SK-N-SH (cell line): ENCODE results near the gene EPM2A. TPM values are rescaled to one million over a fixed set of nuclear protein-coding genes. Genes with fewer than 3 reads are reported as not detected.

Source experiments
- CTCF ChIA-PET: fragments of 300-600, 350-600 bp; formaldehyde crosslinking; extraction: SDS; loops from one replicate; lab custom pipeline; 2021; lab: Yijun Ruan, JAX
- POLR2A ChIA-PET: fragments of 350-600 bp; sonication (Branson Sonifier 250); formaldehyde crosslinking; extraction: SDS; loops from one replicate; lab custom pipeline; 2020; ENCODE audit warnings: antibody characterized with exemption, inconsistent platforms; lab: Yijun Ruan, JAX
- DNase-seq: peaks from one replicate; pipeline ENCODE4 v3.0.0; 2012
- H2AFZ ChIP-seq: fragments of 200-600 bp; sonication (generic); 2 replicates; pipeline ENCODE4 v1.8.1; 2016; ENCODE audit warnings: antibody characterized with exemption, mild to moderate bottlenecking, low read depth
- H3F3A ChIP-seq: fragments of 200-600 bp; sonication (generic); replicated peaks from 2 replicates; pipeline ENCODE3; 2016; ENCODE audit warnings: antibody characterized with exemption, mild to moderate bottlenecking; ENCODE audit not compliant: insufficient read depth
- H3K27ac ChIP-seq, 2 experiments: fragments of 200-500 bp in 1 of 2; fragments of 200-600 bp in 1 of 2; sonication (Bioruptor generic) in 1 of 2; sonication (generic), shearing (Covaris generic) in 1 of 2; 2 replicates each; pipeline versions ENCODE4 v1.5.1 to v1.6.1; 2014 to 2016; ENCODE audit warnings: low read depth in 2 of 2, inconsistent platforms in 1 of 2, low read length in 1 of 2, mild to moderate bottlenecking in 1 of 2, mixed read lengths in 1 of 2
- H3K27me3 ChIP-seq: fragments of 200-600 bp; sonication (generic), shearing (Covaris generic); 2 replicates; pipeline ENCODE4 v1.6.1; 2016; ENCODE audit warnings: mixed run types; ENCODE audit not compliant: insufficient read depth
- H3K36me3 ChIP-seq, 2 experiments: fragments of 200-500 bp in 1 of 2; fragments of 200-600 bp in 1 of 2; sonication (Bioruptor generic) in 1 of 2; sonication (generic) in 1 of 2; replicated peaks in 1 of 2; 2 replicates each; pipeline versions ENCODE3 to v1.5.1; 2014 to 2016; ENCODE audit warnings: low read length in 1 of 2, mild to moderate bottlenecking in 1 of 2; ENCODE audit not compliant: insufficient read depth in 2 of 2, control insufficient read depth in 1 of 2
- H3K4me1 ChIP-seq, 2 experiments: fragments of 200-500 bp in 1 of 2; fragments of 200-600 bp in 1 of 2; sonication (Bioruptor generic) in 1 of 2; sonication (generic), shearing (Covaris generic) in 1 of 2; 2 replicates each; pipeline versions ENCODE4 v1.5.1 to v1.6.1; 2014 to 2016; ENCODE audit warnings: low read depth in 1 of 2, low read length in 1 of 2, mixed run types in 1 of 2; ENCODE audit not compliant: insufficient read depth in 2 of 2, control insufficient read depth in 1 of 2
- H3K4me2 ChIP-seq: fragments of 200-600 bp; sonication (generic), shearing (Covaris generic); 2 replicates; pipeline ENCODE4 v1.6.1; 2017; ENCODE audit warnings: mixed run types
- H3K4me3 ChIP-seq, 2 experiments: fragments of 200-500 bp in 1 of 2; fragments of 200-600 bp in 1 of 2; sonication (Bioruptor generic) in 1 of 2; sonication (generic), shearing (Covaris generic) in 1 of 2; 2 replicates each; pipeline versions ENCODE4 v1.5.1 to v1.8.1; 2014 to 2016; ENCODE audit warnings: low read depth in 2 of 2, inconsistent platforms in 1 of 2, low read length in 1 of 2, mild to moderate bottlenecking in 1 of 2, mixed read lengths in 1 of 2, moderate library complexity in 1 of 2
- H3K79me2 ChIP-seq: fragments of 200-600 bp; sonication (generic); 2 replicates; pipeline ENCODE4 v1.8.1; 2017; ENCODE audit warnings: mild to moderate bottlenecking; ENCODE audit not compliant: insufficient read depth
- H3K9ac ChIP-seq: fragments of 200-600 bp; sonication (generic); 2 replicates; pipeline ENCODE4 v1.6.1; 2017; ENCODE audit warnings: mixed run types
- H3K9me2 ChIP-seq: fragments of 200-600 bp; sonication (generic); 2 replicates; pipeline ENCODE4 v1.6.1; 2017; ENCODE audit warnings: mixed run types
- H3K9me3 ChIP-seq: fragments of 200-600 bp; sonication (generic); 2 replicates; pipeline ENCODE4 v1.6.1; 2017; ENCODE audit warnings: mixed run types, mild to moderate bottlenecking, moderate library complexity
- H4K20me1 ChIP-seq: fragments of 200-600 bp; sonication (generic); 2 replicates; pipeline ENCODE4 v1.6.1; 2017; ENCODE audit warnings: mild to moderate bottlenecking, mixed run types; ENCODE audit not compliant: insufficient read depth
- CHD2 ChIP-seq: fragments of 150-350 bp; IDR thresholded peaks from 2 replicates; pipeline ENCODE4 v1.6.1; 2018; ENCODE audit warnings: low read length; ENCODE audit not compliant: partially characterized antibody
- CTCF ChIP-seq: fragments of 200-600 bp; sonication (generic); IDR thresholded peaks from 2 replicates; pipeline ENCODE4 v1.6.1; 2017; ENCODE audit warnings: antibody characterized with exemption, mild to moderate bottlenecking, moderate library complexity
- ELF1 ChIP-seq: IDR thresholded peaks from 2 replicates; pipeline ENCODE4 v1.4.0; 2012
- EP300 ChIP-seq, 2 experiments: IDR thresholded peaks; 2 replicates each; pipeline versions ENCODE4 v1.4.0 to v1.6.1; 2012; ENCODE audit warnings: borderline replicate concordance in 1 of 2, low read depth in 1 of 2, low read length in 1 of 2
- FOSL2 ChIP-seq: IDR thresholded peaks from 2 replicates; pipeline ENCODE4 v1.4.0; 2012; ENCODE audit warnings: low read depth, mild to moderate bottlenecking, moderate library complexity, borderline replicate concordance
- GABPA ChIP-seq: IDR thresholded peaks from 2 replicates; pipeline ENCODE4 v1.4.0; 2012; ENCODE audit warnings: low read depth, mild to moderate bottlenecking
- GATA2 ChIP-seq: sonication (generic); formaldehyde crosslinking; IDR thresholded peaks from 2 replicates; pipeline ENCODE4 v1.5.0; 2020; ENCODE audit warnings: mild to moderate bottlenecking, missing genetic modification reagents
- JUND ChIP-seq: IDR thresholded peaks from 2 replicates; pipeline ENCODE4 v1.4.0; 2012
- MXI1 ChIP-seq: IDR thresholded peaks from 2 replicates; pipeline ENCODE4 v1.6.1; 2012; ENCODE audit warnings: mild to moderate bottlenecking, low read depth, low read length, improper control_type of control experiment
- RAD21 ChIP-seq: IDR thresholded peaks from 2 replicates; pipeline ENCODE4 v1.6.1; 2012; ENCODE audit warnings: mild to moderate bottlenecking, low read length
- RCOR1 ChIP-seq: fragments of 150-350 bp; IDR thresholded peaks from 2 replicates; pipeline ENCODE4 v1.6.1; 2017; ENCODE audit warnings: antibody characterized with exemption, low read length
- RFX5 ChIP-seq: IDR thresholded peaks from 2 replicates; pipeline ENCODE4 v1.6.1; 2012; ENCODE audit warnings: mild to moderate bottlenecking, improper control_type of control experiment, low read length
- SMC3 ChIP-seq: IDR thresholded peaks from 2 replicates; pipeline ENCODE4 v1.6.1; 2012; ENCODE audit warnings: low read depth, low read length, improper control_type of control experiment
- TAF1 ChIP-seq: IDR thresholded peaks from 2 replicates; pipeline ENCODE4 v1.6.1; 2012; ENCODE audit warnings: low read depth, mild to moderate bottlenecking, low read length, moderate library complexity, borderline replicate concordance
- TCF12 ChIP-seq: IDR thresholded peaks from 2 replicates; pipeline ENCODE4 v1.4.0; 2012
- ZBTB33 ChIP-seq: IDR thresholded peaks from 2 replicates; pipeline ENCODE4 v1.4.0; 2012; ENCODE audit warnings: low read depth, borderline replicate concordance
- WGBS: methylation state at CpG from one replicate; pipeline ENCODE4 v1.1.6; 2017; ENCODE audit warnings: low lambda C conversion rate; 5-methylcytosine and 5-hydroxymethylcytosine counted together
- polyA plus RNA-seq, 3 experiments: library from polyadenylated mRNA; depleted of rRNA; stranded (reverse); fragments of >200 nt; gene quantifications; 2 replicates each; pipeline ENCODE4 v1.2.3, GENCODE V29; 2012
- TF ChIP-seq, protein P1 (sequence below): IDR thresholded peaks from 2 replicates; pipeline ENCODE4 v1.4.0; 2012; ENCODE audit warnings: low read depth
- TF ChIP-seq, protein P2 (sequence below): IDR thresholded peaks from 2 replicates; pipeline ENCODE4 v1.4.0; 2012; ENCODE audit warnings: low read depth, borderline replicate concordance
- TF ChIP-seq, protein P3 (sequence below): fragments of 150-350 bp; IDR thresholded peaks from 2 replicates; pipeline ENCODE4 v1.6.1; 2017; ENCODE audit warnings: antibody characterized with exemption, low read length, low read depth, borderline replicate concordance
- TF ChIP-seq, protein P4 (sequence below): IDR thresholded peaks from 2 replicates; pipeline ENCODE4; 2012

EPM2A gene
- polyA plus RNA-seq, 1 of the 3 experiments (the other 2 are of a cell fraction): 2.7 TPM

GRCh38 chr6:145600299-145600698, 135.0 kb downstream of the EPM2A start:
- Histone ChIP-seq H3K4me3 (no peak overlapping the region), H3K27ac (no peak overlapping the region), H3K4me1 (peaks cover 0 to 9% of the 10 kb centered on the region in 2 experiments; a peak in 2 of 4 replicates), H4K20me1 (no peaks in the 10 kb centered on the region), H2AFZ (no peak overlapping the region), H3K36me3 (no peaks in the 10 kb centered on the region), H3F3A (no peaks in the 10 kb centered on the region), H3K4me2 (no peak overlapping the region), H3K9me3 (no peaks in the 10 kb centered on the region), H3K9me2 (no peaks in the 10 kb centered on the region), H3K9ac (no peak overlapping the region), H3K27me3 (no peaks in the 10 kb centered on the region), H3K79me2 (no peaks in the 10 kb centered on the region)
- TF ChIP-seq, protein P1, sequence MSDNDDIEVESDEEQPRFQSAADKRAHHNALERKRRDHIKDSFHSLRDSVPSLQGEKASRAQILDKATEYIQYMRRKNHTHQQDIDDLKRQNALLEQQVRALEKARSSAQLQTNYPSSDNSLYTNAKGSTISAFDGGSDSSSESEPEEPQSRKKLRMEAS: no peak
- TF ChIP-seq GATA2 (CRISPR knock-in tag): no peak
- TF ChIP-seq RAD21: no peak
- TF ChIP-seq GABPA: no peak
- no peak for TF ChIP-seq RCOR1
- TF ChIP-seq CTCF: no peak
- TF ChIP-seq FOSL2: no peak
- no peak for TF ChIP-seq SMC3
- TF ChIP-seq JUND: no peak
- TF ChIP-seq TAF1: no peak
- TF ChIP-seq, protein P2, sequence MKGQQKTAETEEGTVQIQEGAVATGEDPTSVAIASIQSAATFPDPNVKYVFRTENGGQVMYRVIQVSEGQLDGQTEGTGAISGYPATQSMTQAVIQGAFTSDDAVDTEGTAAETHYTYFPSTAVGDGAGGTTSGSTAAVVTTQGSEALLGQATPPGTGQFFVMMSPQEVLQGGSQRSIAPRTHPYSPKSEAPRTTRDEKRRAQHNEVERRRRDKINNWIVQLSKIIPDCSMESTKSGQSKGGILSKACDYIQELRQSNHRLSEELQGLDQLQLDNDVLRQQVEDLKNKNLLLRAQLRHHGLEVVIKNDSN: no peak
- TF ChIP-seq, protein P3, sequence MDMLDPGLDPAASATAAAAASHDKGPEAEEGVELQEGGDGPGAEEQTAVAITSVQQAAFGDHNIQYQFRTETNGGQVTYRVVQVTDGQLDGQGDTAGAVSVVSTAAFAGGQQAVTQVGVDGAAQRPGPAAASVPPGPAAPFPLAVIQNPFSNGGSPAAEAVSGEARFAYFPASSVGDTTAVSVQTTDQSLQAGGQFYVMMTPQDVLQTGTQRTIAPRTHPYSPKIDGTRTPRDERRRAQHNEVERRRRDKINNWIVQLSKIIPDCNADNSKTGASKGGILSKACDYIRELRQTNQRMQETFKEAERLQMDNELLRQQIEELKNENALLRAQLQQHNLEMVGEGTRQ: no peak
- TF ChIP-seq RFX5: no peak
- TF ChIP-seq, protein P4, sequence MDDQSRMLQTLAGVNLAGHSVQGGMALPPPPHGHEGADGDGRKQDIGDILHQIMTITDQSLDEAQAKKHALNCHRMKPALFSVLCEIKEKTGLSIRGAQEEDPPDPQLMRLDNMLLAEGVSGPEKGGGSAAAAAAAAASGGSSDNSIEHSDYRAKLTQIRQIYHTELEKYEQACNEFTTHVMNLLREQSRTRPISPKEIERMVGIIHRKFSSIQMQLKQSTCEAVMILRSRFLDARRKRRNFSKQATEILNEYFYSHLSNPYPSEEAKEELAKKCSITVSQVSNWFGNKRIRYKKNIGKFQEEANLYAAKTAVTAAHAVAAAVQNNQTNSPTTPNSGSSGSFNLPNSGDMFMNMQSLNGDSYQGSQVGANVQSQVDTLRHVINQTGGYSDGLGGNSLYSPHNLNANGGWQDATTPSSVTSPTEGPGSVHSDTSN: no peak
- TF ChIP-seq MXI1: no peak
- no peak for TF ChIP-seq ELF1
- TF ChIP-seq TCF12: no peak
- no peak for TF ChIP-seq EP300 (IDR thresholded peaks at IDR 0.05; ENCODE audit: borderline replicate concordance in 1 of 2, low read depth in 1 of 2, low read length in 1 of 2)
- no peak for TF ChIP-seq ZBTB33
- no peak for TF ChIP-seq CHD2
- ChIA-PET CTCF (no interaction called here), POLR2A (no interaction called here)
- DNase-seq: no peak
- 54% methylated on average over 2 of the region's 2 CpGs for WGBS
